HG02678 (cell line): ENCODE results near the gene ARL4D.
"Not testable (repeated sequence)": the region's sequence is repeated elsewhere in the genome, so short reads cannot be mapped to it uniquely, and the experiment has no call there.

Experiments used
- ATAC-seq: cut with Tn5 transposase; IDR thresholded peaks from one replicate; pipeline ENCODE4 v1.9.1; 2021; ENCODE audit warnings: mild to moderate bottlenecking, moderate library complexity; ENCODE audit not compliant: unreplicated experiment

Gene ARL4D

GRCh38 chr17:43393944-43394482, 4.8 kb upstream of the ARL4D start:
- ATAC-seq, result no peak

- not testable (repeated sequence) for ATAC-seq
These were observed 4.1 kb upstream of the ARL4D start for GRCh38 chr17:43394696-43395095.

GRCh38 chr17:43395165-43395564, 3.6 kb upstream of the ARL4D start:
- ATAC-seq, result no peak

- ATAC-seq, result no peak
These were observed 2.2 kb upstream of the ARL4D start for GRCh38 chr17:43396491-43397060.

- no peak for ATAC-seq
These were observed 1.1 kb downstream of the ARL4D start for GRCh38 chr17:43399839-43400328.

GRCh38 chr17:43400943-43401717, 2.3 kb downstream of the ARL4D start:
- ATAC-seq, result no peak

- no peak for ATAC-seq
These were observed 3.3 kb downstream of the ARL4D start for GRCh38 chr17:43402078-43402477.

GRCh38 chr17:43402567-43402966, 3.8 kb downstream of the ARL4D start:
- ATAC-seq, result no peak

GRCh38 chr17:43403846-43404245, 5.1 kb downstream of the ARL4D start:
- ATAC-seq, result no peak

GRCh38 chr17:43405861-43406260, 7.1 kb downstream of the ARL4D start:
- no peak for ATAC-seq

- no peak for ATAC-seq
These were observed 8.2 kb downstream of the ARL4D start for GRCh38 chr17:43406676-43407645.

GRCh38 chr17:43409131-43409530, 10.3 kb downstream of the ARL4D start:
- no peak for ATAC-seq

GRCh38 chr17:43410557-43411368, 12.0 kb downstream of the ARL4D start:
- ATAC-seq, result no peak

GRCh38 chr17:43411369-43411677, 12.5 kb downstream of the ARL4D start:
- ATAC-seq, result no peak

- ATAC-seq, result no peak
These were observed 13.0 kb downstream of the ARL4D start for GRCh38 chr17:43411749-43412148.

GRCh38 chr17:43412166-43412565, 13.4 kb downstream of the ARL4D start:
- ATAC-seq, result no peak

- ATAC-seq, result no peak
These were observed 18.5 kb downstream of the ARL4D start for GRCh38 chr17:43416998-43417890.

GRCh38 chr17:43418441-43419374, 19.9 kb downstream of the ARL4D start:
- no peak for ATAC-seq
